Measurements from ENCODE around the gene PBX3.

The PBX3 gene

GRCh38 chr9:125949703-125950460 is 202.7 kb downstream of the PBX3 start:
- peak; percentile 6 for DNase-seq (ENCODE audit: low read depth)

- no peak for DNase-seq (ENCODE audit: low read depth)
Measured at GRCh38 chr9:125950880-125951471, 203.8 kb downstream of the PBX3 start.

- no peak for DNase-seq (ENCODE audit: low read depth)
Measured at GRCh38 chr9:125953314-125954019, 206.3 kb downstream of the PBX3 start.

- no peak for DNase-seq (ENCODE audit: low read depth)
Measured at GRCh38 chr9:125956102-125956501, 208.9 kb downstream of the PBX3 start.

- DNase-seq (ENCODE audit: low read depth), result no peak
Measured at GRCh38 chr9:125959315-125959714, 212.1 kb downstream of the PBX3 start.

GRCh38 chr9:125959951-125960619 is 212.9 kb downstream of the PBX3 start:
- no peak for DNase-seq (ENCODE audit: low read depth)

- DNase-seq (ENCODE audit: low read depth), result no peak
Measured at GRCh38 chr9:125960626-125961025, 213.5 kb downstream of the PBX3 start.

GRCh38 chr9:125961072-125961471 is 213.9 kb downstream of the PBX3 start:
- DNase-seq (ENCODE audit: low read depth), result no peak

- DNase-seq (ENCODE audit: low read depth), result no peak
Measured at GRCh38 chr9:125963932-125964331, 216.8 kb downstream of the PBX3 start.

- DNase-seq (ENCODE audit: low read depth), result no peak
Measured at GRCh38 chr9:125964702-125965225, 217.6 kb downstream of the PBX3 start.

- DNase-seq (ENCODE audit: low read depth), result no peak
Measured at GRCh38 chr9:125965477-125965876, 218.3 kb downstream of the PBX3 start.

- DNase-seq (ENCODE audit: low read depth), result no peak
Measured at GRCh38 chr9:125966466-125966865, 219.3 kb downstream of the PBX3 start.

GRCh38 chr9:125966959-125967711 is 220.0 kb downstream of the PBX3 start:
- no peak for DNase-seq (ENCODE audit: low read depth)

- no peak for DNase-seq (ENCODE audit: low read depth)
Measured at GRCh38 chr9:125968714-125969374, 221.7 kb downstream of the PBX3 start.

- DNase-seq (ENCODE audit: low read depth), result no peak
Measured at GRCh38 chr9:125969462-125969861, 222.3 kb downstream of the PBX3 start.

- DNase-seq (ENCODE audit: low read depth), result no peak
Measured at GRCh38 chr9:125969868-125970267, 222.7 kb downstream of the PBX3 start.

GRCh38 chr9:125970340-125970739 is 223.2 kb downstream of the PBX3 start:
- DNase-seq (ENCODE audit: low read depth), result no peak

GRCh38 chr9:125971050-125971449 is 223.9 kb downstream of the PBX3 start:
- no peak for DNase-seq (ENCODE audit: low read depth)

- no peak for DNase-seq (ENCODE audit: low read depth)
Measured at GRCh38 chr9:125972012-125972729, 225.0 kb downstream of the PBX3 start.

- no peak for DNase-seq (ENCODE audit: low read depth)
Measured at GRCh38 chr9:125973547-125973946, 226.4 kb downstream of the PBX3 start.
